Osteocyte (in vitro differentiated cells): ENCODE results near the gene PNRC1. TPM values are rescaled to one million over a fixed set of nuclear protein-coding genes. Genes with fewer than 3 reads are reported as not detected.

Experiments
- DNase-seq: peaks from one replicate; pipeline ENCODE4 v3.0.0; 2021; ENCODE audit warnings: mixed read lengths; ENCODE audit not compliant: unreplicated experiment; ENCODE audit errors: extremely low spot score
- H3K27ac Mint-ChIP-seq: one replicate; pipeline ENCODE4 v1.8.0; 2021; ENCODE audit warnings: mild to moderate bottlenecking, mixed read lengths; ENCODE audit not compliant: unreplicated experiment
- H3K27me3 Mint-ChIP-seq: one replicate; pipeline ENCODE4 v1.8.0; 2021; ENCODE audit warnings: mixed read lengths; ENCODE audit not compliant: unreplicated experiment
- H3K36me3 Mint-ChIP-seq: one replicate; pipeline ENCODE4 v1.8.0; 2021; ENCODE audit warnings: mixed read lengths; ENCODE audit not compliant: unreplicated experiment
- H3K4me1 Mint-ChIP-seq: one replicate; pipeline ENCODE4 v1.8.0; 2021; ENCODE audit warnings: mixed read lengths; ENCODE audit not compliant: unreplicated experiment
- H3K4me3 Mint-ChIP-seq: one replicate; pipeline ENCODE4 v1.8.0; 2021; ENCODE audit warnings: mild to moderate bottlenecking, moderate library complexity, mixed read lengths; ENCODE audit not compliant: unreplicated experiment
- H3K9me3 Mint-ChIP-seq: one replicate; pipeline ENCODE4 v1.8.0; 2021; ENCODE audit warnings: mixed read lengths; ENCODE audit not compliant: unreplicated experiment
- total RNA-seq: library from RNA; stranded (reverse); gene quantifications from 2 replicates; pipeline ENCODE4 v1.2.1, GENCODE V29; 2021
- TF ChIP-seq, protein P1 (sequence below): fragments of 200-600 bp; sonication (generic); IDR thresholded peaks from 2 replicates; pipeline ENCODE4 v1.5.0; 2021; ENCODE audit warnings: antibody characterized with exemption, mild to moderate bottlenecking, moderate library complexity

PNRC1 gene
- total RNA-seq, 1 donor from 2014 or later, result 160 TPM

DNA sequence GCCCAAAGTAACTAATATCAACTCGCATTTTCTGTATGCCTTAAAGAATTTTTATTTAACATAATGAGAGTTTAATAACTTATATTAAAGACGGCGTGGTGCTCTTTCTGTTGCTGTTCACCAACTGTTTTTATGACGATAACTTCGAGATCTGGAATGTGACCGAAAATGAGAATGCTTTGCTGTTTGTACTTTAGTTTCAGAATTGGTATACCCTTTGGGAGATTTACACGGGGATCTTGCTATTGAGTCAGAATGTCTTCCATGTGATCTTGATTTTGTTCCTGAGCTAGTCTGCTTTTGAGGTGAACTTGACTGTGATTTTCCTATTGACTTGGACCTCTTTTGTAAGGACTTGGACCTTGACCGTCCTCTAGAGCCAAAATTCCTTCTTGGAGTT, 17.9 kb downstream of the PNRC1 start:
- no peaks in the 10 kb centered on the region for H3K27me3 Mint-ChIP-seq
- peaks cover 4% of the 10 kb centered on the region for H3K36me3 Mint-ChIP-seq
- DNase-seq, result no peak
- H3K9me3 Mint-ChIP-seq, result no peaks in the 10 kb centered on the region
- TF ChIP-seq, protein P1, sequence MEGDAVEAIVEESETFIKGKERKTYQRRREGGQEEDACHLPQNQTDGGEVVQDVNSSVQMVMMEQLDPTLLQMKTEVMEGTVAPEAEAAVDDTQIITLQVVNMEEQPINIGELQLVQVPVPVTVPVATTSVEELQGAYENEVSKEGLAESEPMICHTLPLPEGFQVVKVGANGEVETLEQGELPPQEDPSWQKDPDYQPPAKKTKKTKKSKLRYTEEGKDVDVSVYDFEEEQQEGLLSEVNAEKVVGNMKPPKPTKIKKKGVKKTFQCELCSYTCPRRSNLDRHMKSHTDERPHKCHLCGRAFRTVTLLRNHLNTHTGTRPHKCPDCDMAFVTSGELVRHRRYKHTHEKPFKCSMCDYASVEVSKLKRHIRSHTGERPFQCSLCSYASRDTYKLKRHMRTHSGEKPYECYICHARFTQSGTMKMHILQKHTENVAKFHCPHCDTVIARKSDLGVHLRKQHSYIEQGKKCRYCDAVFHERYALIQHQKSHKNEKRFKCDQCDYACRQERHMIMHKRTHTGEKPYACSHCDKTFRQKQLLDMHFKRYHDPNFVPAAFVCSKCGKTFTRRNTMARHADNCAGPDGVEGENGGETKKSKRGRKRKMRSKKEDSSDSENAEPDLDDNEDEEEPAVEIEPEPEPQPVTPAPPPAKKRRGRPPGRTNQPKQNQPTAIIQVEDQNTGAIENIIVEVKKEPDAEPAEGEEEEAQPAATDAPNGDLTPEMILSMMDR, result no peak
- no peak overlapping the region for H3K27ac Mint-ChIP-seq
- peaks cover 9% of the 10 kb centered on the region for H3K4me1 Mint-ChIP-seq
- H3K4me3 Mint-ChIP-seq, result no peak overlapping the region

DNA sequence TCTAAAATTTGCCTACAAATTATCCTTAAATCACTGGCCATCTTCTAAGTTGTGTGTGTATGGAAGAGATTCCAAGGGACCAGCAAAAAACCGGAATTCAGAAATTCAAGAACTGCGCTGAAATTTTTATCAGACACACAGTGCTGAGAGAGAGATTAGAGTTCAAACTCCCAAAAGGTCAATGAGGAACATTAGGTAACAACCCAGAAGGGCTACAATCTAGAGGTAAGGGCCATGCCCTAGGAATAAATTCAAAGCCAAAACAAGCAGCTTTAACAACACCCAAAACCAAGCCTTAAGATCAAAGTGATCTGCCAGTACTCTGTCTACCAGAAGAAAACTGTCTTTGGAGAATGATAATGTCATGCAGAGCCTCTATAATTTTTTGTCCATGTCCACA, 19.6 kb downstream of the PNRC1 start:
- no peaks in the 10 kb centered on the region for H3K27me3 Mint-ChIP-seq
- TF ChIP-seq, protein P1, result no peak
- H3K36me3 Mint-ChIP-seq, result peaks cover 7% of the 10 kb centered on the region
- H3K4me1 Mint-ChIP-seq, result peaks cover 9% of the 10 kb centered on the region
- H3K27ac Mint-ChIP-seq, result no peak overlapping the region
- H3K9me3 Mint-ChIP-seq, result no peaks in the 10 kb centered on the region
- no peak overlapping the region for H3K4me3 Mint-ChIP-seq
- DNase-seq, result no peak

DNA sequence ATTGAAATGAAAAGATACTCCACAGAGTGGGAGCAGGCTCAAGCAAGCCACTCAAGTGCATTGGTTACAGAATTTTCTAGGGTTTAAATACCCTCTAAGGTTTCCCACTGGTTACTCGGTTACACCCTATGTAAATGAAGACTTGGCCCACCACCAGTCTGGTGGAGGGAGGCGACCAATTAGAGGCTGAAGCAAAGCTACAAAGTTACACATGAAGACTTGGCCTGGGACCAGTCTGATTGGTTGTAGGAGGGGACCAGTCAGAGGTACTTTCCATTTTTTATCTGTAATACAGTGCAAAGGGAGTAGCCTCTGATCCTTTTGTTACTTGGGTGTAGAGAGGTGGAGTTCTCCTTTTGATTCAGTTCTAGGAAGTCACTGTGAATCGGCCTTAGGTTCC, 29.7 kb downstream of the PNRC1 start:
- Mint-ChIP-seq H3K4me3 (no peak overlapping the region), H3K9me3 (no peaks in the 10 kb centered on the region), H3K36me3 (peaks cover 2% of the 10 kb centered on the region), H3K27ac (no peak overlapping the region), H3K27me3 (no peaks in the 10 kb centered on the region), H3K4me1 (no peaks in the 10 kb centered on the region)
- no peak for DNase-seq
- TF ChIP-seq, protein P1, result no peak

DNA sequence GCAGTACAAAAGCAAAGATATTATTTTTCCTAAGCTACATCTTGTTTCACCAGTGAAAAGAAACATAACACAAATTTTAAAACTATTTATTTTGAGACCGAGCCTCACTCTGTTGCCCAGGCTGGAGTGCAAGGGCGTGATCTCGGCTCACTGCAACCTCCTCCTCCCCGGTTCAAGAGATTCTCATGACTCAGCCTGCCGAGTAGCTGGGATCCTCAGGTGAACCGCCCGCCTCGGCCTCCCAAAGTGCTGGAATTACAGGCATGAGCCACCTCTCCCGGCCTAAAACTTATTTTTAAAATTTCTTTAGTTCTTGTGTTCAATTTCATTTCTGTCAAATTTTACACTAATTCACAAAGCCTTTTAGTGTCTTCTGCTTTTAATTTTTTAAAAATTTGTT, 31.4 kb downstream of the PNRC1 start:
- TF ChIP-seq, protein P1, result no peak
- Mint-ChIP-seq H3K27me3 (no peaks in the 10 kb centered on the region), H3K27ac (no peak overlapping the region), H3K4me3 (no peak overlapping the region), H3K36me3 (no peaks in the 10 kb centered on the region), H3K4me1 (peaks cover 2% of the 10 kb centered on the region), H3K9me3 (no peaks in the 10 kb centered on the region)
- DNase-seq, result no peak

DNA sequence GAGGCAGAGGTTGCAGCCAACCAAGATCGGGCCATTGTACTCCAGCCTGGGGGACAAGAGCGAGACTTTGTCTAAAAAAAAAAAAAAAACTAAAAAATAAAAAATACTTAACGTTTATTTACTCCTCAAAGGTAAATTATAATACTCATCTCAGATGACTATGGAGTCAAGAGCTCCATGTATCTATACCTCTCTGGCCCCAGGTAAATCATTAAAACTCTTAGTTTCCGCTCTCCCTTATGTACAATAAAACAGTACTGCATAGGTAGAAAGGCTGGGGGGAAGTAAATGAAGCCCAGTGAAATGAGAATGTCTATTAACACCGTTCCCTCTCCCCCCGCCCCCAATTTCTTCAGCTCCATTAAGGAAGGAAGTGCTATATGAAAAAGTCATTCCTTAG, 36.2 kb downstream of the PNRC1 start:
- Mint-ChIP-seq H3K4me3 (peak overlapping the region; percentile 83), H3K27me3 (no peaks in the 10 kb centered on the region), H3K9me3 (no peaks in the 10 kb centered on the region), H3K27ac (no peak overlapping the region), H3K4me1 (peaks cover 6% of the 10 kb centered on the region), H3K36me3 (no peaks in the 10 kb centered on the region)
- DNase-seq, result no peak
- TF ChIP-seq, protein P1, result no peak
